Ramos (cell line): ENCODE data around the gene TIRAP.
"Not testable (repeated sequence)": the region's sequence is repeated elsewhere in the genome, so short reads cannot be mapped to it uniquely, and the experiment has no call there.

Experiments used
- in situ Hi-C: fragments of 300-500 bp; cut with MboI; formaldehyde crosslinking; loops from one replicate; pipeline ENCODE4 v1.14.3; 2022; ENCODE audit warnings: low sequenced_read_pairs; ENCODE audit not compliant: unreplicated experiment

TIRAP gene

DNA sequence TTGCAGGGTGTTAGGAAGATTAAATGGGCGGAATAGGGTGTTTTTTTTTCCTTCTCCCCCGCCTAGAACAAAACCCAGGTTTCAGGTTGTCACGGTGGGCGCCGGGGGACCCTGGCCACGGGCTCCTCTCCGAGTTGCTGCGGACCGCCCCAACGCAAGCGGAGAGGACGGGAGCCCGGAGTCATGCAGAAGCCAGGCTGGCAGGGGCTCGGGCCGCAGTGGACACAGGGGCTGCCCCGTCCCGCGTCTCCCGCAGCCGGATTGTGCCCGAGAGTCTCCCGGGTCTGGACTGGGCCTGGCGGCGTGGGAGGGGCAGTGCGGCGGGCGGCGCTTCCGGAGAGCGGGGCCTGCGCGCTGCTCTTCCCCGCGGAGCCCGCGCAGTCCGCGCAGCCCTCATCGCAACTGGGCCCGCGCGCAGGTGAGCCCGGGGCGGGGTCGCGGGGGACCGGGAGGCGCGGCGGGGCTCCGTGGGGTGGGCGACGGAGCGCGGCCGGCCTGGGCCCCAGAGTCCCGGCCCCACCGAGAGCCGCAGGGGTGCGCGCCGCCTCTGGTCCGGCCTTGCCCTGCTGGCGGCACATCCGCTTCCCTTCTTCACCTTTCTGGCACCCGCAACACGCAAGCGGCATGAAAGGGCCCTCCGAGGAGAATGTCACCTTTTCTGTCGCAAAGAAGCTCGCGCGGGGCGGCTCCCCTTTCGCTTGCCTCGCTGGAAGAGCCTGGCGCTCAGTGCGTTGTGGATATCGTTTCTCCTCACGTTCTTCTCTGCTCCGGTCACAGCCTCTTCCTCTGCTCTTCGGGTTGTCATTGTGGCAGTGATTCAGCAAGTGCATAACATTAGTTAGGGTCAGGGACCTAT, at the start of gene TIRAP:
Gene TIRAP, plus strand, starts transcription at position 358 of the 856 bp plus-strand sequence. CDS start 7,802 bp downstream, outside the sequence.
- in situ Hi-C loops = no loop called here

- in situ Hi-C loops = no loop called here
Measured at GRCh38 chr11:126233391-126233790, 49.5 kb upstream of the TIRAP start.

DNA sequence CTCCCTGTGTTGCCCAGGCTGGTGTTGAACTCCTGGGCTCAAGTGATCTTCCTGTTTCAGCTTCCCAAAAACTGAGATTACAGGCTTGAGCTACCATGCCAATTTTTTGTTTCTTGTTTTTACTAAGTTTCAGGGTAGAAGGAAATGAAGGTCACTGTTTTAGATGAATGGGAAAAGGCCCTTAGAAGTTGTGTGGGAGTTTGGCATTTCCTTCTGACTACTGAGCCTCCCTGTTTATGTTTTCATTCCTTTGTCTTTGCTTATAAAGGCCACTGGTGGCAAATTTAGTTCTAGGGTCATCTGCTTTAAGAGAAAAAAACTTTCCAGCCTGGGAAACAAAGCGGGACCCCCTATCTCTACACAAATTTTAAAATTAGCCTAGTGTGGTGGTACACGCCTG, 36.3 kb upstream of the TIRAP start:
- in situ Hi-C loops = no loop called here

DNA sequence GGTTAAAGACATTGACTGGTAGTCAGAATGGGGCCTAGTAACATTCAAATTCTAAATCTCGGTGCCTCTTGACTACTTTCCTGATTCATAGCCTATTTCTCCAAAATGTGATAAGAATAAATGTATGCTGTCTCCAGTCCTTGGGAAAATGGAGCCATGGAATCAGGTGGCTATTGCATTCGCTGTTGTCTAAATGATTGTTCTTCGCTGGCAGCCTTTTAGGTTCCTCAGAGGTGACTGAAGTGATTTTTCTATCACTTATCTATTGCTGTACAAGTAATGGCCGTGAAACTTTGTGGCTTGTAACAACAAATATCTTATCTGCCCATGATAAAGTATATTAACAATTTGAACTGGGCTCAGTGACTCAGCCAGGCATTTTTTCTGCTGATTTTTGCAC, 29.6 kb upstream of the TIRAP start:
- in situ Hi-C loops = no loop called here

DNA sequence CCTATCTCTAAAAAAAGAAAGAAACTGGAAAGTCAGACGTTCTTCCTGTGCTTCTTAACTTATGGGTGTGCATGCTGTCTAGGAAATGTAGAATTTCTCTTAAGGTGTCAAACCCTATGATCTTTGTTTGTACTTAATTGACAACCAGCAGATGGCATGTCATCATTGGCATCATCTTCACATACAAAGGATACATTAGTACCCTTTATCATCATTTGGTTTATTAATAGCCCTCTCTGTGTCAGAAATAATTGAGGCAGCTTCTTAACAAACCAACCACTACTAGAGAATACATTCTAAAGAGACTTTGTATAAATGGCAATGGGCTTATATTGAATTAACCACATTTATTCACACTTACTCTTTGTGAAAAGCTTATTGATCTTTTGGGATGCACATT, 28.1 kb upstream of the TIRAP start:
- in situ Hi-C loops = no loop called here

DNA sequence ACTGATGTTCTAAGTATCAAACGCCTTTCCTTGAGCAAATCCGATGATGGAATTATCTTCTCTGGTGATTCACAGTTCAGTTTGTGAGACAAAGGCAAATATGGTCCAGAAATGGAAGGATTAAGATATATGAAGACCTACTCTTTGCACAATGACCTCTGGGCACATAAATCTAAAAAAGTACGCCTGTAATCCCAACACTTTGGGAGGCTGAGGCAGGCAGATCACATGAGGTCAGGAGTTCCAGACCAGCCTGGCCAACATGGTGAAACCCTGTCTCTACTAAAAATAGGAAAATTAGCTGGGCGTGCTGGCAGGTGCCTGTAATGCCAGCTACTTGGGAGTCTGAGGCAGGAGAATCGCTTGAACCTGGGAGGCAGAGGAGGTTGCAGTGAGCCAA, 27.4 kb upstream of the TIRAP start:
- in situ Hi-C loops = not testable (repeated sequence)

DNA sequence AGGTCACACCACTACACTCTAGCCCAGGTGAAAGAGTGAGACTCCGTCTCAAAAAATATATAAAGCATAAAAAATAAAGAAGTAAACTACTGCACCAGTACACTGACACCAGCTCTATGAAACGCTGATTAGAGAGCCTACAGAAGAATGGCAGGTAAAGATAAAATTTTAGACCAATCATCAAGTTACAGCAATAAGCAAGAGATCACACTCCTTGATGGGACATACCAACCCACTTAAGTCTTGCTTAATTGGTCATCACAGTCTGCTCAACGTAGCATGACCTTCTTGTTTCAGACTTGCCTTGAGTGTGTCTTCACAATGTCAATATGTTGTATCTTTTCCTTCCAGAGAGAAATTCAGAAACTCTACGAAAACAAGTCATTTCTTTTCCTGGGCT, 26.7 kb upstream of the TIRAP start:
- in situ Hi-C loops = no loop called here

GRCh38 chr11:126257144-126257543, 25.7 kb upstream of the TIRAP start:
- in situ Hi-C loops = no loop called here

GRCh38 chr11:126257764-126258163, 25.1 kb upstream of the TIRAP start:
- in situ Hi-C loops = no loop called here

GRCh38 chr11:126262216-126262615, 20.7 kb upstream of the TIRAP start:
- in situ Hi-C loops = no loop called here

DNA sequence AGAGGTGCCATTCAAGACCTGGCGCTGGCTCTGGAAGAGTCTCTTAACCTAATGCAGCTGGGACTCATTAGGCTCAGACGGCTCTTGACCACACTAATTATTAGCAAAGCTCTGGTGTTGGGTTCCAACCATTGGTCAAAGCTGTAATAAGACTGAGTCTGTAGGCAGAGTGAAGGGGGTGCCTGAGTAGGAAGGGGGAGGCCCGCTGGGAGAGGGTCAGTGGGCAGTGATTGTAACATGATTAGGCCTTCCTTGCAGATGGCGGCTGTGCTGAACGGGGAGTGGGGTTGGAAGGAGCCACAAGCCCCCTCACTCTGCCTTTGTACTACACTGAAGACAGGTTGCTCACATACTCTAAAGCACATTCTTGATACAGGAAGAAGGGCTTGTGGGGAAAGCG, 19.4 kb upstream of the TIRAP start:
- in situ Hi-C loops = no loop called here

DNA sequence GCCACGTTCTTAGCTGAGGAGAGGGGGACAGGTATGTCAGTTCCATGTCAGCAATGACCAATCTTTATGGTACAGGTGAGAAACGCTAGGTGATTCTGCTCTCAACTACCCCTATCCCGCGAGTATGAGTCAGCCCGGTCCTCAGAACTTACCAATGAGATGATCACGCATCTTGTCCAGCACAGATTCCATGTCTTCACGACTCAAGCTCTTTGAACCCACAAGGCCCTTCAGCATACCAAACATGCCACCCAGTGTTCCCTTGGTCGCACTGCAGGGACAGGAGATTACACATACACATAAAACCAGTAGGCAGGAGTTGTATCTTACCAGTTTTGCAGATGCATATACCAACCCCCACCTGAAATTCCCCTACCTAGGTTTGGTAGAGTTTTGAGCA, 17.1 kb upstream of the TIRAP start:
- in situ Hi-C loops = no loop called here

DNA sequence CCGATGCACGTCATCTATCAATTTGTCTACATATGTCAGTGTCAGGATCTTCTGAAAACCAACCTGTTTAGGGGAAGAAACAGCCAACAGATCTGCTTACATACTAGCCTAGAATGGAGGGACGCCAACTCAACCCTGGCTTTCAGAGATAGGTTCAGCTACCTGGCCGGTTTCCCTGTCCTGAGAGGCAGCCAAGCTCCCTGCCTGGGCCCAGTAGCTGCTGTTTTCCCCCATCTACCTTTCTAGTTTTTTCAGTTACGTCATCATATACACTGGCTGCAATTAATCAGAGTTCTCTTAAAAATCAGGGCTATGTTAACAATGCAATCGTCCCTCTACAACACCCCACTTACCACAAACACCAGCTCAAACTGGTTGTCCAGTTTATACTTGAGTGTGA, 15.2 kb upstream of the TIRAP start:
- in situ Hi-C loops = no loop called here

GRCh38 chr11:126268361-126268707, 14.6 kb upstream of the TIRAP start:
- in situ Hi-C loops = no loop called here

GRCh38 chr11:126268708-126269579, 13.9 kb upstream of the TIRAP start, which contains the start of the genes FOXRED1 and SRPRA:
FOXRED1 (plus strand) TSS chr11:126269154; CDS start chr11:126269207, 53 bp downstream.
SRPRA (minus strand) TSS chr11:126268895; CDS start chr11:126268804, 91 bp downstream.
- in situ Hi-C loops = no loop called here

- in situ Hi-C loops = no loop called here
Measured at GRCh38 chr11:126277322-126277721, 5.6 kb upstream of the TIRAP start.

- in situ Hi-C loops = no loop called here
Measured at GRCh38 chr11:126277780-126278179, 5.1 kb upstream of the TIRAP start.

DNA sequence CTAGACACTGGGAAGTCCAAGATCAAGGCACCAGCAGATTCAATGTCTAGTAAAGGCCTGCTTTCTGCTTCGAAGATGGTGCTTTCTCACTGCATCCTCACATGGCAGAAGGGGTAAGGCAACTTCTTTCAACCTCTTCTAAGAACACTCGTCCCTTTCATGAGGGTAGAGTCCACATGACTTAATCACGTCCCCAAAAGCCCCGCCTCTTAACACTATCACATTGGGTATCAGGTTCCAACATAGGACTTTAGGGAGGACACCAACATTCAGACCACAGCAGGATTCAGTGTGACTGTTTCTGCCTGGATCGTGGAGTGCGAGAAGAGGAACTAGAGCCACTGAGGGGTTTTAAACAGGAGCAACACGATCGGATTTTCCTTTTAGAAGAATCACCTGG, 3.7 kb upstream of the TIRAP start:
- in situ Hi-C loops = no loop called here

GRCh38 chr11:126280595-126280994, 2.3 kb upstream of the TIRAP start:
- in situ Hi-C loops = no loop called here

DNA sequence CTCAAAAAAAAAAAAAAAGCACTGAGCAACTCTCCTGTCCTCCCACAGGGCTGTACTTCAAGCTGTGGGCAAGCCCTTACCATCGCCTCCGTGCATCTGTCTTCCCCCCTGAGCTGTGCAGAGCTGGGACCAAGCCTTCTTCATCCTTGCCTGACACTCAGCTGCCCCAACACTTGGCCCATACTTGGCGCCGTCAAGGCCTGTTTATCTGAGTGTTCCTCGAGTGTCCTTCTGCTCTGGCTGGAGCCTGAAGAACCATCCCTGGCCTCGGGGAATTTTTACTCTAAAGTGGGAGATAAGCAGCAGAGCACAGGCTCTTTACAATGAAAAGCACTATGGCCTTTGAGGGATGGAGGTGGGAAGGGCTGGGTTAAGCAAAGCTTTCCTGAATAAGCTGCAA, 1.6 kb upstream of the TIRAP start:
- in situ Hi-C loops = no loop called here

GRCh38 chr11:126281666-126282175, 1.2 kb upstream of the TIRAP start:
- in situ Hi-C loops = no loop called here
